Aorta (tissue), 5 donors: Measurements from ENCODE around the gene PHACTR1. TPM values are rescaled to one million over a fixed set of nuclear protein-coding genes. Genes with fewer than 3 reads are reported as not detected.

Source experiments
- ATAC-seq: fragments of 200-7000 bp; cut with Tn5 transposase; one replicate; pipeline ENCODE4 v1.9.1; 2022; ENCODE audit warnings: moderate library complexity; ENCODE audit not compliant: low FRiP score
- DNase-seq, 2 donors: peaks; one replicate each; pipeline ENCODE4 v3.0.0-alpha.2; 2020
- H3K27ac ChIP-seq, 2 donors: one replicate each; pipeline ENCODE4 v1.5.1; 2013; ENCODE audit warnings: low read length in 2 of 2, mild to moderate bottlenecking in 2 of 2, moderate library complexity in 2 of 2, control low read depth in 1 of 2, inconsistent platforms in 1 of 2, low read depth in 1 of 2
- H3K27me3 ChIP-seq, 2 donors: one replicate each; pipeline ENCODE4 v1.6.1; 2013; ENCODE audit warnings: control low read depth in 1 of 2, low read length in 1 of 2, mild to moderate bottlenecking in 1 of 2, moderate library complexity in 1 of 2; ENCODE audit not compliant: insufficient read depth in 2 of 2, control insufficient read depth in 1 of 2
- H3K36me3 ChIP-seq, 2 donors: one replicate each; pipeline ENCODE4 v1.6.1; 2013; ENCODE audit warnings: control low read depth in 1 of 2, low read length in 1 of 2, mild to moderate bottlenecking in 1 of 2; ENCODE audit not compliant: insufficient read depth in 2 of 2, control insufficient read depth in 1 of 2
- H3K4me1 ChIP-seq, 2 donors: one replicate each; pipeline ENCODE4 v1.6.1; 2013; ENCODE audit warnings: low read length in 2 of 2, control low read depth in 1 of 2, mild to moderate bottlenecking in 1 of 2, moderate library complexity in 1 of 2; ENCODE audit not compliant: insufficient read depth in 2 of 2, control insufficient read depth in 1 of 2
- H3K4me3 ChIP-seq, 2 donors: one replicate each; pipeline ENCODE4 v1.5.1; 2013; ENCODE audit warnings: low read length in 2 of 2, control low read depth in 1 of 2, mild to moderate bottlenecking in 1 of 2
- H3K9me3 ChIP-seq: one replicate; pipeline ENCODE4 v1.6.1; 2013; ENCODE audit warnings: mild to moderate bottlenecking, low read length; ENCODE audit not compliant: control insufficient read depth
- WGBS, 2 donors: extraction: QIAGEN DNeasy Blood & Tissue Kit; methylation state at CpG; one replicate each; pipeline ENCODE4 v1.1.7; 2013; 5-methylcytosine and 5-hydroxymethylcytosine counted together
- intact Hi-C, 2 donors: fragments of 100-400 bp; cut with DNase I; formaldehyde crosslinking; loops; one replicate each; pipeline versions ENCODE4 v1.14.2 to v1.15.0; 2022
- polyA plus RNA-seq, 2 donors: library from polyadenylated mRNA; stranded (reverse); fragments of 200-250 nt; gene quantifications; one replicate each; pipeline ENCODE4 v1.2.3, GENCODE V29; 2013
- total RNA-seq, 2 donors: library from RNA; stranded (reverse); fragmentation: NEBNext Ultra II Directional; extraction: Animal tissue kit (Norgen Biotek cat#: 25700); gene quantifications; one replicate each; pipeline ENCODE4 v1.2.1, GENCODE V29; 2021
- donor health status: healthy with polysubstance abuse.
- donor health status: Bipolar disorder and iron deficiency.
- donor health status: DM: no; HTN: no; CAD: no.
- donor health status: DM: no; HTN: no; CAD: no.
- donor health status: DM: yes; HTN: yes; CAD: no.

The PHACTR1 gene
- total and polyA plus RNA-seq, 4 donors, result 3.2 to 89.4 (median 20.1) TPM

- H3K36me3 ChIP-seq, result no peaks in the 10 kb centered on the region
- WGBS, 2 donors, result 19 to 26% methylated on average over 2 of the region's 2 CpGs
- peaks cover 2 to 10% of the 10 kb centered on the region in 2 donors for H3K4me1 ChIP-seq
- DNase-seq (no peak), ATAC-seq (no peak)
- no peak overlapping the region for H3K4me3 ChIP-seq
- peak overlapping the region; percentile 43 to 57 for H3K27ac ChIP-seq
- intact Hi-C loops, result loop anchor here in 1 of 2 donors (10.0 kb wide), 1 partner anchor 48 kb away; no protein-coding TSS in a partner anchor
- no peaks in the 10 kb centered on the region for H3K9me3 ChIP-seq
- no peaks in the 10 kb centered on the region for H3K27me3 ChIP-seq
Measured at GRCh38 chr6:13027207-13027606, 310.6 kb downstream of the PHACTR1 start.

- Histone ChIP-seq H3K36me3 (no peaks in the 10 kb centered on the region), H3K4me3 (no peak overlapping the region), H3K4me1 (peaks cover 1 to 5% of the 10 kb centered on the region in 2 donors), H3K27me3 (no peaks in the 10 kb centered on the region), H3K27ac (no peak overlapping the region), H3K9me3 (no peaks in the 10 kb centered on the region)
- WGBS, 2 donors, result 24 to 28% methylated on average over 3 of the region's 3 CpGs
- intact Hi-C loops, result no loop called here
- DNase-seq, result no peak
- ATAC-seq, result no peak
Measured at GRCh38 chr6:13030396-13030795, 313.8 kb downstream of the PHACTR1 start.

GRCh38 chr6:13032566-13032965, 316.0 kb downstream of the PHACTR1 start:
- ATAC-seq (no peak), DNase-seq (no peak)
- H3K27ac ChIP-seq, result no peak overlapping the region
- H3K36me3 ChIP-seq, result no peaks in the 10 kb centered on the region
- no peaks in the 10 kb centered on the region for H3K27me3 ChIP-seq
- no peaks in the 10 kb centered on the region for H3K9me3 ChIP-seq
- no peak overlapping the region for H3K4me3 ChIP-seq
- WGBS, 2 donors, result 65 to 66% methylated on average over 6 of the region's 6 CpGs
- intact Hi-C loops, result no loop called here
- peaks cover 1 to 2% of the 10 kb centered on the region in 2 donors for H3K4me1 ChIP-seq

GRCh38 chr6:13033145-13033544, 316.6 kb downstream of the PHACTR1 start:
- Histone ChIP-seq H3K27ac (no peak overlapping the region), H3K4me3 (no peak overlapping the region), H3K9me3 (no peaks in the 10 kb centered on the region), H3K27me3 (no peaks in the 10 kb centered on the region), H3K4me1 (peaks cover 1 to 2% of the 10 kb centered on the region in 2 donors), H3K36me3 (no peaks in the 10 kb centered on the region)
- DNase-seq (no peak), ATAC-seq (no peak)
- intact Hi-C loops, result no loop called here
- 84 to 88% methylated on average over 1 of the region's 1 CpG for WGBS, 2 donors

GRCh38 chr6:13034316-13034715, 317.7 kb downstream of the PHACTR1 start:
- 0% methylated on average over 1 of the region's 1 CpG for WGBS, 2 donors
- Histone ChIP-seq H3K4me3 (no peak overlapping the region), H3K36me3 (no peaks in the 10 kb centered on the region), H3K27ac (no peak overlapping the region), H3K9me3 (no peaks in the 10 kb centered on the region), H3K4me1 (peaks cover 1 to 2% of the 10 kb centered on the region in 2 donors), H3K27me3 (no peaks in the 10 kb centered on the region)
- no peak for ATAC-seq
- intact Hi-C loops, result no loop called here
- no peak for DNase-seq

- intact Hi-C loops, result no loop called here
- H3K4me3 ChIP-seq, result no peak overlapping the region
- 60 to 64% methylated on average over 3 of the region's 3 CpGs for WGBS, 2 donors
- peaks cover 1 to 5% of the 10 kb centered on the region in 2 donors for H3K4me1 ChIP-seq
- no peaks in the 10 kb centered on the region for H3K36me3 ChIP-seq
- no peak for ATAC-seq
- no peaks in the 10 kb centered on the region for H3K9me3 ChIP-seq
- DNase-seq, result no peak
- no peaks in the 10 kb centered on the region for H3K27me3 ChIP-seq
- H3K27ac ChIP-seq, result no peak overlapping the region
Measured at GRCh38 chr6:13035606-13036005, 319.0 kb downstream of the PHACTR1 start.

GRCh38 chr6:13038315-13038714, 321.7 kb downstream of the PHACTR1 start:
- intact Hi-C loops, result no loop called here
- H3K9me3 ChIP-seq, result no peaks in the 10 kb centered on the region
- no peak overlapping the region for H3K27ac ChIP-seq
- peaks cover 1 to 5% of the 10 kb centered on the region in 2 donors for H3K4me1 ChIP-seq
- H3K27me3 ChIP-seq, result no peaks in the 10 kb centered on the region
- ATAC-seq (peak; percentile 11), DNase-seq (no peak)
- H3K4me3 ChIP-seq, result no peak overlapping the region
- no peaks in the 10 kb centered on the region for H3K36me3 ChIP-seq

- H3K9me3 ChIP-seq, result no peaks in the 10 kb centered on the region
- ATAC-seq, result peak; percentile 15
- H3K4me3 ChIP-seq, result no peak overlapping the region
- H3K4me1 ChIP-seq, result peaks cover 1 to 5% of the 10 kb centered on the region in 2 donors
- no peaks in the 10 kb centered on the region for H3K27me3 ChIP-seq
- intact Hi-C loops, result no loop called here
- no peak overlapping the region for H3K27ac ChIP-seq
- H3K36me3 ChIP-seq, result no peaks in the 10 kb centered on the region
- DNase-seq, result peak in 1 of 2 donors; percentile 71
- 36 to 43% methylated on average over 2 of the region's 2 CpGs for WGBS, 2 donors
Measured at GRCh38 chr6:13038741-13039190, 322.2 kb downstream of the PHACTR1 start.

GRCh38 chr6:13044390-13044789, 327.8 kb downstream of the PHACTR1 start:
- peak in 1 of 2 donors; percentile 73 for DNase-seq
- WGBS, 2 donors, result 81 to 83% methylated on average over 6 of the region's 6 CpGs
- no peak for ATAC-seq
- Histone ChIP-seq H3K4me1 (peaks cover 2 to 5% of the 10 kb centered on the region in 2 donors), H3K36me3 (no peaks in the 10 kb centered on the region), H3K9me3 (no peaks in the 10 kb centered on the region), H3K27me3 (no peaks in the 10 kb centered on the region), H3K4me3 (no peak overlapping the region), H3K27ac (no peak overlapping the region)
- intact Hi-C loops, result no loop called here
